GM21529 (cell line): ENCODE results near the gene CCDC142.
"Not testable (repeated sequence)": the region's sequence is repeated elsewhere in the genome, so short reads cannot be mapped to it uniquely, and the experiment has no call there.

Experiments used
- ATAC-seq: cut with Tn5 transposase; IDR thresholded peaks from one replicate; pipeline ENCODE4 v1.9.1; 2021; ENCODE audit not compliant: unreplicated experiment

The CCDC142 gene

GRCh38 chr2:74442483-74443297, 40.1 kb downstream of the CCDC142 start:
- not testable (repeated sequence) for ATAC-seq

DNA sequence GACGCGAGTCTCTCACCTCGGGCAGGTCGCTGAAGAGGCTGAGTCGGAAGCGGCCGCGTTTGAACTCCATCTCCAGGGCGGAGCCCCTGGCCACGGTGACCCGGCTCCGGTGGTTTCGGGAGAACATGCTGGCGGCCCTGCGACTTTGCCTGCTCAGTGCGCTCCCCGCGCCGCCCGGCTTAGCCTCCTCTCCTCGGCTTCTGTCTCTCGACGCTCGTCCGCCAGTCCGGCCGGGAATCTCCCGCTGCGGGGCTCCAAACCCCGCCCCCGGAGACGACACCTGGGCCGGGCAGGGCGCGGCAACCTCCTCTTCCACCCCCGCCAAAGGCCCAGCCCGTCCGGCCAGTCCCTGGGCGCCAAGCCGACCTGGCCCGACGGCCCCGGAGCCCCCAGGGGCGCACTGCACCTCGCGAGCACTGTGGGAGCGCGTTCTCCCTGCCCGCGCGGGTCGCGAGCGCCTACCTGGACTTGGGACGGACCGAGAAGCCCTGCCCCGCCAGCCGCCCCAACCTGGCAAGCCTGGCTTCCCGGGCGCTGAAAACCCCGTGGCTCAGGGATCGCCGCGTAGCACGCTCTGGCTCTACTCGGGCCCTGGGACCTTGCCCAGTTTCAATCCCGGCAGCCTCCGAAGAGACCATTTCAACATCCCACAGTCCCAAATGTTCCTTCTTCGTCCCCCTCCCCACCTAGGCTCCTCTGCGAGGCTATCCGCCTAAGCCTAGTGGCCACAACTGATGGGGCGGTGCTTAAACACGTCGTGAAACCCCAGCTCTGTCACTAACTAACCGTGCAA, 40.9 kb downstream of the CCDC142 start, which contains the start of gene RTKN:
Gene RTKN, minus strand, starts transcription at position 248 of the 793 bp plus-strand sequence. Its CDS starts 121 bp downstream, at position 127.
- ATAC-seq, result no peak

GRCh38 chr2:74441170-74441689, 41.6 kb downstream of the CCDC142 start:
- no peak for ATAC-seq

DNA sequence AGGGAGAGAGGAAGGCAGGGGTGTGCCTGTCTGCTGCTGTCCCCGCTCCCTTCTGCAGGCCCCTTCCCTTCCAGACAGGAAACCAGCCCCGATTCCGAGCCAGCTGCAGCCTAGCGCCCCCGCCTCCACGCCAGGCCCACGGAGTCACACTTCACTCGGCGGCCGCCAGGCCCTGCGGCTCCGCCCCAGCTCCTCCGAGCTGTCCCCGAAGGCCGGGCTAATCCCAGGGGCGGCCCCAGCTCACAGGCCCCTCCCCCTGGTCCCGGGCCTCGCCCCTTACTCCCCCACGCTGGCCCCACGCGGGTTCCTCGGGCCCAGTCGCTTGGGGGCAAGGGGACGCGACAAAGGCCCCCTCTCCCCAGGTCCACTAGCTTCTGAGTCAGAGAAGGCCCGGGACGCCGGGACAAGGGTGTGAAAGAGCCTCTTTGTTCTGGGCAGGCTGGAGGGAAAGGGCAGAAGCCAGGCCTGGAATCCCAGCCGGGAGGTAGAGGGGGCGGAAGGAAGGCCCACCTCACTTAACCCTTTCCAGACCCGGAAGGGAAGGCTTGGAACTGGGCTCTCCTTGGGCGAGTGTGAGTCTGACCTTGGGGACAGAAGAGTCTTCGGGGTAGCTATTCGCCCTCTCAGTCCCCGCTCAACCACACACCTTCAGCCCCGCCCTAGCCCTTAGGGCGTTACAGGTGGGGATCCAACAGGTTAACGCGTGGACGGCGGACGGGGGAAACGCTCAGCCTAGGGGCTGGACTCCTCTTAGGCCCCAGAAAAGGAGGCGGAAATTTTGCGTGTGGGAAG, 42.2 kb downstream of the CCDC142 start:
- peak; percentile 88 for ATAC-seq

DNA sequence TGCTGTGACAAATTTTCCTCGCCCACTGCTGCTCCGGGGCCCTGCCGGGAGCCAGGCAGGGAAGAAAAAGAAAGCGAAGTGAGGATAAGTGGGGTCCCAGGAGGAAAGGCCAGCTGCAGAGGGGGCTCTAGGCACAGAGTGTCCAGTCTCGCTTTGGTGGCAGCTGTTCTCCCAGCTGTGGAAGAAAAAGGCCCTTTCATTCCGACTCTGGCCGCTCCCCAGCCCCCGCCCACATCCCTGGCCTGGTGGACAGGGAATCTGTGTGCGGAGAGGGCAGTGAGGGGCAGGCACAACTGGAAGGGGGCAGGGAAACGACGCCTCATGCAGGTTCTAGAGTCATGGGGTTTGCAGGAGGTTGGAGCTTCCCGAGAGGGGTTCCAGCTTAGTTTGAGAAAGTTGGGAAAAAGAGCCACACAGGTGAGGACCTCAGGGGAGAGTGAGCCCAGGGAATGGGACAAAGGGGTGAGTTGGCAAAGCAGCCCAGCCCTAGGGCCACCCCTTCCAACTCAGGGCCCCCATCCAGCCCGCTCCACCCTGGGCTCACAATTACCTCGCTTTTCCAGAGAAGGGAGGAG, 42.9 kb downstream of the CCDC142 start:
- ATAC-seq, result no peak

DNA sequence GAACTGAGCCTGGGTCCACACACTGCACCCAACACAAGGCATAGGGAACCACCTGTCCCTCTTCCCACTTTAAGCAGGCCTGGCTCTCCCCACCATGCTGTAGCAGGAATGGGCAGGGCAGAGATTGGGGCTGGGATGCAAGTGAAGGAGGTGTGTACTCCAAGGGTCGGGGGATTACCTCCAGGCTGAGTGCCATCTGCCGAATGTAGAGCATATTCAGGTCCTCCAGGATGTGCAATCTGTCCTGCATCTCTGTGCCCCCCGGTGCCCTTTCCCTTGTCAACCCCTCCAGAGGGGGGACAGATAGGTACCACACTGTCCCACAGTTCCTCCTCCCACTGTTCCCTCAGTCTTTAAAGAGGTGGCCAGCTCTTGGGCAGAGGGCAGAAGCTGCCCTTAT, 43.4 kb downstream of the CCDC142 start:
- ATAC-seq, result no peak

DNA sequence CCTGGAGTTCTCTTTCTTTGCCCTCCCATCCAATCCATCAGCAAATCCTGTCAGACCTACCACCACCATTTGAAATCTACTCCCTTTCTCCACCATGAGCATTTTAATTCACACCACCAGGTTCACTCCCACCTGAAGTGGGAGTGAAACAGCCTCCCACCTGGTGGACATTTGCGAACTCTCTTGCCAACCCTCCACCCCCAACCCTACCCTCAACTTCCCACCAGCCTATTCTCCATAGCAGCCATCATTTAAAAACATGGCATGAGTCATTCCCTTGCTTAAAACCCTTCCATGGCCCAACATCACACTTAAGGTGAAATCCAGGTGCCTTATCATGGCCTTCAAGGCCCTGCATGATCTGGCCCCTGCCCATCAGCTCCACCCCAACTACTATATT, 44.5 kb downstream of the CCDC142 start:
- no peak for ATAC-seq

- no peak for ATAC-seq
These were observed 45.7 kb downstream of the CCDC142 start for GRCh38 chr2:74436848-74437695.

- ATAC-seq, result no peak
These were observed 46.5 kb downstream of the CCDC142 start for GRCh38 chr2:74436111-74436805.

- no peak for ATAC-seq
These were observed 52.3 kb downstream of the CCDC142 start for GRCh38 chr2:74430502-74430901.

DNA sequence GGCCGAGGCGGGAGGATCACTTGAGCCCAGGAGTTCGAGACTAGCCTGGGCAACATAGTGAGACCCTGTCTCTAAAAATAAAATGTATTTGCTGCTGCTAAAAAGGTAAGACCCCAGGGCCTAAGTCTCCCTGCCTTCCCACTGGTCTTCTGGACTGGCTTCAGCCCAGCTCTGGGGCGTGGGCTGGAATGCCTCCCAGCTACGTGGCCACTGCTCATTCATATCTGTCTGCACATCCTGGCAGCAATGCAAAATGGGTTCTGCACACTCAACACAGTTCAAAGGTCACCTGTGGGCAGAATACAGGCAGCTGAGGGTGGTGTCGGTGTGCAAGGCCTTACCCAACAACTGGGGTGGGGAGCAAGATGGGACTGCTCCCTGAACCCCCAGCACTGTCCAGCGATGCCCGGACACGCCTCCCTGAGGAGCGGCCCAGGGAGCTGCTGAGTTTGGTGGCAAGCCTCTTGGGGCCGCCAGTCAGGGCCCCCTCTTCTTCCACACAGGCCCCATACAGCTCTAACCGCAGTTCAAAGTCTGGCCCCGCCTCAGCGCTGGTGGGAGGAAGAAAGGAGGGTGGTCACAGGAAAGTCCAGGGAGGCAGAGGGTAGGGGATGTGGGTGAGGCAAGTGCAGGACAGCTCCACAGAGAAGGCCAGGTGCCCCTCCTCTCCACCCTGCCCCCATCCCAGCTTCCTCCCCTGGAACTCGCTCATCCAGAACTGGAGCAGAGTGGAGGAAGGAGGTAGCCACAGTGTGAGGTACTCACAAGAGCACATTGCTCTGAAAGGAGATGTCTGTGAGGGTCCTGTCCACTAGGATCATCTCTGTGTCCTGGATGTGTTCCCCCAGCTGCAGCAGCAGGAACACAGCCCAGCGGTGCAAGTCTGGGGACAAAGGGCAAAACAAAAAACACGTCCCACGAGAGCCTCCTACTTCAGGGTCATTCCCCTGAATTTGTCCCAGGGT, 53.0 kb downstream of the CCDC142 start:
- no peak for ATAC-seq

GRCh38 chr2:74428675-74429074, 54.1 kb downstream of the CCDC142 start:
- ATAC-seq, result no peak

- no peak for ATAC-seq
These were observed 55.2 kb downstream of the CCDC142 start for GRCh38 chr2:74427551-74427950.

GRCh38 chr2:74426181-74426758, 56.5 kb downstream of the CCDC142 start:
- ATAC-seq, result no peak

- ATAC-seq, result no peak
These were observed 57.3 kb downstream of the CCDC142 start for GRCh38 chr2:74425523-74425922.

DNA sequence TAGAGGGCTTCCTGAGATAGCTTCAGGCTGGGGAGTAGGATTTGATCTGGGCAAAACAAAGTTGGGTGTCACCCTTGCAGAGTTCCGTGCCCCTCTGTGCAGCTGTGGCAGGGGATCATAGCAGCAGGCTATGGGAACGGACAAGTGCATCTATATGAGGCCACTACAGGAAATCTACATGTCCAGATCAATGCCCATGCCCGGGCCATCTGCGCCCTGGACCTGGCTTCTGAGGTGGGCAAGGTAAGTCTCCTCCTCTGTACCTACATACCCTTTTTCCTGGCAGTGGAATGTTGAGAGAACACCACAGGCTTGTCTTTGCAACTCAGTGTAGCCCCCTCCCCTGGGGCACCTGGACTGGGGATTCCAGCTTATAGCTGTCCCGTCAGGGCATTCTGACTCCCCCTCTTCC, 57.8 kb downstream of the CCDC142 start:
- ATAC-seq, result no peak

GRCh38 chr2:74424139-74424992, 58.4 kb downstream of the CCDC142 start:
- no peak for ATAC-seq
